OCI-LY7 (cell line): ENCODE results near the gene B3GNT9. TPM values are rescaled to one million over a fixed set of nuclear protein-coding genes. Genes with fewer than 3 reads are reported as not detected.
"Not testable (repeated sequence)": the region's sequence is repeated elsewhere in the genome, so short reads cannot be mapped to it uniquely, and the experiment has no call there.

Experiments
- BruUV-seq: library from RNA; stranded (reverse); fragments of 400-500 nt; replicated peaks from 2 replicates; lab custom pipeline; 2021; lab: Mats Ljungman, UMichigan
- CTCF ChIA-PET: fragments of 300-600 bp; sonication (Branson Sonifier 250); formaldehyde crosslinking; loops from one replicate; lab custom pipeline; 2022; ENCODE audit warnings: antibody characterized with exemption; ENCODE audit not compliant: unreplicated experiment; lab: Charles Lee
- POLR2A ChIA-PET: fragments of 300-600 bp; sonication (Branson Sonifier 250); formaldehyde crosslinking; loops from one replicate; lab custom pipeline; 2022; ENCODE audit warnings: antibody characterized with exemption; lab: Charles Lee
- DNase-seq: peaks from one replicate; pipeline ENCODE4 v3.0.0-alpha.2; 2015; ENCODE audit warnings: low spot score
- H2AFZ ChIP-seq: fragments of 200-600 bp; sonication (generic), shearing (Covaris generic); 2 replicates; pipeline ENCODE4 v1.6.1; 2014; ENCODE audit warnings: mild to moderate bottlenecking, antibody characterized with exemption, low read length, moderate library complexity
- H3K27ac ChIP-seq: fragments of 200-600 bp; sonication (generic); 2 replicates; pipeline ENCODE4 v1.5.1; 2014; ENCODE audit warnings: mixed run types, low read depth, mild to moderate bottlenecking, moderate library complexity, low read length, inconsistent platforms; ENCODE audit not compliant: poor library complexity, severe bottlenecking
- H3K36me3 ChIP-seq: fragments of 200-600 bp; sonication (generic); 2 replicates; pipeline ENCODE4 v1.6.1; 2014; ENCODE audit warnings: mild to moderate bottlenecking, antibody characterized with exemption, low read length, moderate library complexity, mixed read lengths; ENCODE audit not compliant: insufficient read depth
- H3K4me1 ChIP-seq: fragments of 200-600 bp; sonication (generic); 2 replicates; pipeline ENCODE4 v1.5.1; 2014; ENCODE audit warnings: mild to moderate bottlenecking, low read length; ENCODE audit not compliant: insufficient read depth, poor library complexity, severe bottlenecking
- H3K4me2 ChIP-seq: fragments of 200-600 bp; sonication (generic); 2 replicates; pipeline ENCODE4 v1.6.1; 2014; ENCODE audit warnings: mild to moderate bottlenecking, low read length
- H3K4me3 ChIP-seq: fragments of 200-600 bp; sonication (generic); 2 replicates; pipeline ENCODE4 v1.5.1; 2014; ENCODE audit warnings: mild to moderate bottlenecking, low read depth, low read length; ENCODE audit not compliant: poor library complexity, severe bottlenecking
- H3K79me2 ChIP-seq: fragments of 200-600 bp; sonication (generic); 2 replicates; pipeline ENCODE4 v1.6.1; 2016; ENCODE audit warnings: low read depth, mild to moderate bottlenecking, low read length, moderate library complexity, mixed read lengths; ENCODE audit not compliant: insufficient read depth
- H3K9me2 ChIP-seq: fragments of 200-600 bp; sonication (generic); 2 replicates; pipeline ENCODE4 v1.6.1; 2016; ENCODE audit warnings: mild to moderate bottlenecking, low read length, mixed read lengths; ENCODE audit not compliant: insufficient read depth
- H3K9me3 ChIP-seq: fragments of 200-600 bp; sonication (generic); 2 replicates; pipeline ENCODE4 v1.6.1; 2014; ENCODE audit warnings: mild to moderate bottlenecking, mixed run types, low read length, mixed read lengths
- H4K20me1 ChIP-seq: fragments of 200-600 bp; sonication (generic); 2 replicates; pipeline ENCODE4 v1.6.1; 2014; ENCODE audit warnings: mild to moderate bottlenecking, antibody characterized with exemption, low read length, moderate library complexity, mixed read lengths; ENCODE audit not compliant: insufficient read depth
- EZH2phosphoT487 ChIP-seq: fragments of 200-600 bp; sonication (generic); IDR thresholded peaks from 2 replicates; pipeline ENCODE4 v1.6.1; 2018; ENCODE audit warnings: low read depth, borderline replicate concordance, mild to moderate bottlenecking, mixed run types, antibody characterized with exemption, low read length, moderate library complexity, mixed read lengths
- intact Hi-C: fragments of 100-400 bp; cut with micrococcal nuclease; formaldehyde crosslinking; loops from one replicate; pipeline ENCODE4 v1.10.0; 2022; ENCODE audit not compliant: unreplicated experiment
- total RNA-seq, 2 experiments: library from RNA; depleted of rRNA in 1 of 2; stranded (reverse); fragments of >200 nt in 1 of 2; shearing (Covaris generic) in 1 of 2; gene quantifications; 2 replicates each; pipeline ENCODE4 v1.2.3, GENCODE V29; 2014 to 2022
- TF ChIP-seq, protein P1 (sequence below): fragments of 200-600 bp; sonication (generic); conservative IDR thresholded peaks from 2 replicates; pipeline ENCODE4 v1.5.1; 2014; ENCODE audit warnings: mild to moderate bottlenecking, antibody characterized with exemption, low read length, moderate library complexity, mixed read lengths

The B3GNT9 gene
- total RNA-seq, 2 experiments from 2014 or later = 1.1 to 2.7 TPM

DNA sequence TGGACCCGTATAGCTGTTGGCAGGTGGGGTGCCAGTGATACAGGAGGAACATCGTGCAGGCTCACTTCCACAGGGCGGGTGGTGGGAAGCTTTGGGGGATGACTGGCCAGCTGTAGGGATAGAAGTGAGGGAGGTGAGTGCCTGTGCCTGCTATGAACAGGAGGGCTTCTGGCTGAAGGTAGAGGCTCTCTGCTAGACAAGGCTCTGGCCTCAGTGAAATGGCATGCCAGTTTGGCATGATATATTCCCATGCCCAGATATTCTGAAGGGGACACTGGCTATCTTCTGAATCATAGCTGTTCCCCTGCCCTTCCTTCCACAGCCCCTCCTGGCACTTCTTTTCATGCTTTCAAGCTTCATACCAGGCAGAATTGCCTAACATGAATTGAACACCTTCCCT is 21.9 kb downstream of the B3GNT9 start:
- H3K9me3 ChIP-seq = no peaks in the 10 kb centered on the region
- H3K4me2 ChIP-seq = no peak overlapping the region
- no peak for DNase-seq
- ChIA-PET CTCF (interaction anchor here (0.8 kb wide), 1 partner anchor 10 kb away, joined by 3 read pairs; no protein-coding TSS in a partner anchor), POLR2A (interaction anchor here (0.7 kb wide), 1 partner anchor 11 kb away, joined by 3 read pairs; no protein-coding TSS in a partner anchor)
- peaks cover 44% of the 10 kb centered on the region for H3K36me3 ChIP-seq
- no peaks in the 10 kb centered on the region for H3K4me1 ChIP-seq
- no peaks in the 10 kb centered on the region for H3K79me2 ChIP-seq
- H2AFZ ChIP-seq = no peak overlapping the region
- H3K9me2 ChIP-seq = no peaks in the 10 kb centered on the region
- no peak for TF ChIP-seq EZH2phosphoT487
- TF ChIP-seq, protein P1, sequence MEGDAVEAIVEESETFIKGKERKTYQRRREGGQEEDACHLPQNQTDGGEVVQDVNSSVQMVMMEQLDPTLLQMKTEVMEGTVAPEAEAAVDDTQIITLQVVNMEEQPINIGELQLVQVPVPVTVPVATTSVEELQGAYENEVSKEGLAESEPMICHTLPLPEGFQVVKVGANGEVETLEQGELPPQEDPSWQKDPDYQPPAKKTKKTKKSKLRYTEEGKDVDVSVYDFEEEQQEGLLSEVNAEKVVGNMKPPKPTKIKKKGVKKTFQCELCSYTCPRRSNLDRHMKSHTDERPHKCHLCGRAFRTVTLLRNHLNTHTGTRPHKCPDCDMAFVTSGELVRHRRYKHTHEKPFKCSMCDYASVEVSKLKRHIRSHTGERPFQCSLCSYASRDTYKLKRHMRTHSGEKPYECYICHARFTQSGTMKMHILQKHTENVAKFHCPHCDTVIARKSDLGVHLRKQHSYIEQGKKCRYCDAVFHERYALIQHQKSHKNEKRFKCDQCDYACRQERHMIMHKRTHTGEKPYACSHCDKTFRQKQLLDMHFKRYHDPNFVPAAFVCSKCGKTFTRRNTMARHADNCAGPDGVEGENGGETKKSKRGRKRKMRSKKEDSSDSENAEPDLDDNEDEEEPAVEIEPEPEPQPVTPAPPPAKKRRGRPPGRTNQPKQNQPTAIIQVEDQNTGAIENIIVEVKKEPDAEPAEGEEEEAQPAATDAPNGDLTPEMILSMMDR = no peak
- no peak overlapping the region for H3K27ac ChIP-seq
- no peak overlapping the region for H3K4me3 ChIP-seq
- intact Hi-C loops = no loop called here
- no peaks in the 10 kb centered on the region for H4K20me1 ChIP-seq
- BruUV-seq = no TSS peak

DNA sequence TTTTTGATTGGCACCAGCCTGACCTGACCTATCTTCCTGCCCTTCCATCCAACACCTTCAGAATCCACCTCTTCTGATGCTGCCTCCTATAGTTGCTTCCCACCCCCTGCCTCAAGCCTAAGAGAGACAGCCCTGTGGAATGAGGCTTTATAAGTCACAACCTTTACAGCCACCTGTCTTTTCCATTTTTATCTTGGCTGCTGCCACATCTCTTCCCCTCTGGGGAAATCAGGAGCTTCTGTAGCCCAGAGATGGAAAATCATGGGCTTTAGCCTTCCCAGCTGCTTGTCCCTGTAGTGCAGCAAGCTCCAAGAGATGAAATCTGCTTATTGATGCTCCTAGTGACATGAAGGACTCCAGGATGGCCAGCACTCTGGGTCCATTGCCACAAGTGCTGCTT is 22.4 kb downstream of the B3GNT9 start:
- Histone ChIP-seq H3K9me3 (no peaks in the 10 kb centered on the region), H3K36me3 (peaks cover 47% of the 10 kb centered on the region), H3K27ac (no peak overlapping the region), H3K4me1 (no peaks in the 10 kb centered on the region), H2AFZ (no peak overlapping the region), H3K9me2 (no peaks in the 10 kb centered on the region), H3K4me2 (no peak overlapping the region), H4K20me1 (no peaks in the 10 kb centered on the region), H3K4me3 (no peak overlapping the region), H3K79me2 (no peaks in the 10 kb centered on the region)
- POLR2A ChIA-PET = interaction anchor here (0.6 to 0.7 kb wide), 2 partner anchors 12 to 13 kb away, joined by 3 read pairs; no protein-coding TSS in a partner anchor
- intact Hi-C loops = no loop called here
- no peak for TF ChIP-seq EZH2phosphoT487
- TF ChIP-seq, protein P1 = no peak
- CTCF ChIA-PET = interaction anchor here (0.8 kb wide), 1 partner anchor 9 kb away, joined by 3 read pairs; no protein-coding TSS in a partner anchor
- BruUV-seq = no TSS peak
- no peak for DNase-seq

DNA sequence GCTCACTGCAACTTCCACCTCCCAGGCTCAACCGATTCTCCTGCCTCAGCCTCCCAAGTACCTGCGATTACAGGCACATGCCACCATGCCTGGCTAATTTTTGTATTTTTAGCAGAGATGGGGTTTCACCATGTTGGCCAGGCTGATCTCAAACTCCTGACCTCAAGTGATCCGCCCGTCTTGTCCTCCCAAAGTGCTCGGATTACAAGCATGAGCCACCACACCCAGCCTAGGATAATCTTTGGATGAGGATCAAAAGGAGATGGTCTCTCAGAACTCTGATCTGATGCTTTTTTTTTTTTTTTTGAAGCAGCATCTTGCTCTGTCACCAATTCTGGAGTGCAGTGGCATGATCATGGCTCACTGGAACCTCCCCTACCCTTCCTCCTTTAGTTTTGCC is 28.0 kb downstream of the B3GNT9 start:
- intact Hi-C loops, H3K27ac ChIP-seq, H3K79me2 ChIP-seq, POLR2A ChIA-PET, H3K9me3 ChIP-seq, H3K4me1 ChIP-seq, H2AFZ ChIP-seq, H4K20me1 ChIP-seq, BruUV-seq, H3K9me2 ChIP-seq, H3K4me3 ChIP-seq, CTCF ChIA-PET, DNase-seq, H3K4me2 ChIP-seq: not testable (repeated sequence)
- H3K36me3 ChIP-seq = peaks cover 53% of the 10 kb centered on the region
